ENCODE data around the gene VAX1.

DNA sequence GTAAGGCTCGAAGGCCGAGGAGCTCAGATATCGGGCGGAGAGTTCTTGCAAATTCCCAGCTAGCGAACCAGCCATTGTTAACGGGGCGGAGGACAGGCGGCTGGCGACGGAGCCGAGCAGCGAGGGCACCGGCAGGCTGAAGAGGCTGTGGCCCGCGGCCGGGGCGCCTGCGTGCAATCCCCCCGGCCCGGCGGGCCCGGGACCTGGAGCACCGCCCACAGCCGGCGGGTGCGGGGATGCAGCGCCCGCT, 4.1 kb downstream of the VAX1 start:
- TF ChIP-seq, protein P1, sequence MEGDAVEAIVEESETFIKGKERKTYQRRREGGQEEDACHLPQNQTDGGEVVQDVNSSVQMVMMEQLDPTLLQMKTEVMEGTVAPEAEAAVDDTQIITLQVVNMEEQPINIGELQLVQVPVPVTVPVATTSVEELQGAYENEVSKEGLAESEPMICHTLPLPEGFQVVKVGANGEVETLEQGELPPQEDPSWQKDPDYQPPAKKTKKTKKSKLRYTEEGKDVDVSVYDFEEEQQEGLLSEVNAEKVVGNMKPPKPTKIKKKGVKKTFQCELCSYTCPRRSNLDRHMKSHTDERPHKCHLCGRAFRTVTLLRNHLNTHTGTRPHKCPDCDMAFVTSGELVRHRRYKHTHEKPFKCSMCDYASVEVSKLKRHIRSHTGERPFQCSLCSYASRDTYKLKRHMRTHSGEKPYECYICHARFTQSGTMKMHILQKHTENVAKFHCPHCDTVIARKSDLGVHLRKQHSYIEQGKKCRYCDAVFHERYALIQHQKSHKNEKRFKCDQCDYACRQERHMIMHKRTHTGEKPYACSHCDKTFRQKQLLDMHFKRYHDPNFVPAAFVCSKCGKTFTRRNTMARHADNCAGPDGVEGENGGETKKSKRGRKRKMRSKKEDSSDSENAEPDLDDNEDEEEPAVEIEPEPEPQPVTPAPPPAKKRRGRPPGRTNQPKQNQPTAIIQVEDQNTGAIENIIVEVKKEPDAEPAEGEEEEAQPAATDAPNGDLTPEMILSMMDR (conservative IDR thresholded peaks at IDR 0.05; ENCODE audit: low read length) = no peak
- TF ChIP-seq EZH2phosphoT487 (IDR thresholded peaks at IDR 0.05; ENCODE audit: borderline replicate concordance) = no peak

Measured in Loucy (cell line).